Activated CD4-positive, alpha-beta memory T cell treated with anti-CD3 and anti-CD28 coated beads for 36 hours (primary cell): ENCODE data around the gene BACH2. TPM values are rescaled to one million over a fixed set of nuclear protein-coding genes. Genes with fewer than 3 reads are reported as not detected.

Experiments
- CTCF ChIA-PET: fragments of 350-600 bp; sonication (Branson Sonifier 250); formaldehyde crosslinking; loops from one replicate; lab custom pipeline; 2021; ENCODE audit warnings: antibody characterized with exemption, inconsistent platforms; lab: Charles Lee
- POLR2A ChIA-PET: fragments of 350-600 bp; sonication (Branson Sonifier 250); formaldehyde crosslinking; loops from one replicate; lab custom pipeline; 2021; ENCODE audit warnings: antibody characterized with exemption; lab: Charles Lee
- DNase-seq: peaks from one replicate; pipeline ENCODE4 v3.0.0-alpha.2; 2020
- H3K27ac Mint-ChIP-seq: one replicate; pipeline ENCODE4 v1.8.0; 2021; ENCODE audit warnings: mixed read lengths
- H3K27me3 Mint-ChIP-seq: one replicate; pipeline ENCODE4 v1.8.0; 2021; ENCODE audit warnings: mixed read lengths
- H3K36me3 Mint-ChIP-seq: one replicate; pipeline ENCODE4 v1.8.0; 2021; ENCODE audit warnings: mixed read lengths
- H3K4me1 Mint-ChIP-seq: one replicate; pipeline ENCODE4 v1.8.0; 2021; ENCODE audit warnings: low read depth, mixed read lengths
- H3K4me3 Mint-ChIP-seq: one replicate; pipeline ENCODE4 v1.8.0; 2021; ENCODE audit warnings: mild to moderate bottlenecking, mixed read lengths
- H3K9me3 Mint-ChIP-seq: one replicate; pipeline ENCODE4 v1.8.0; 2021; ENCODE audit warnings: mixed read lengths
- intact Hi-C: fragments of 100-400 bp; cut with micrococcal nuclease; formaldehyde crosslinking; loops from one replicate; pipeline ENCODE4 v1.15.1; 2023
- total RNA-seq, 2 experiments: library from RNA; stranded (reverse); gene quantifications; one replicate each; pipeline ENCODE4 v1.2.3, GENCODE V29; 2021

The BACH2 gene
- total RNA-seq, 2 experiments from 2014 or later: 49.2 to 55.4 TPM

GRCh38 chr6:90193359-90193758 is 103.3 kb downstream of the BACH2 start:
- DNase-seq: no peak
- Mint-ChIP-seq H3K4me3 (no peak overlapping the region), H3K4me1 (peaks cover 58% of the 10 kb centered on the region), H3K9me3 (peaks cover 13% of the 10 kb centered on the region), H3K36me3 (peaks cover 32% of the 10 kb centered on the region), H3K27ac (no peak overlapping the region), H3K27me3 (no peaks in the 10 kb centered on the region)
- intact Hi-C loops: loop anchor here (5.0 kb wide), 2 partner anchors 36 to 79 kb away; no protein-coding TSS in a partner anchor
- ChIA-PET POLR2A (no interaction called here), CTCF (interaction anchor here (0.6 kb wide), 1 partner anchor 248 kb away, joined by 3 read pairs; no protein-coding TSS in a partner anchor)

- POLR2A ChIA-PET: no interaction called here
- H3K4me3 Mint-ChIP-seq: no peak overlapping the region
- intact Hi-C loops: loop anchor here (1.0 to 5.0 kb wide), 3 partner anchors 9 to 79 kb away; no protein-coding TSS in a partner anchor
- peaks cover 27% of the 10 kb centered on the region for H3K36me3 Mint-ChIP-seq
- CTCF ChIA-PET: no interaction called here
- H3K27me3 Mint-ChIP-seq: no peaks in the 10 kb centered on the region
- DNase-seq: no peak
- peaks cover 61% of the 10 kb centered on the region for H3K4me1 Mint-ChIP-seq
- peaks cover 8% of the 10 kb centered on the region for H3K9me3 Mint-ChIP-seq
- H3K27ac Mint-ChIP-seq: no peak overlapping the region
These were observed 103.8 kb downstream of the BACH2 start for GRCh38 chr6:90192857-90193256.

DNA sequence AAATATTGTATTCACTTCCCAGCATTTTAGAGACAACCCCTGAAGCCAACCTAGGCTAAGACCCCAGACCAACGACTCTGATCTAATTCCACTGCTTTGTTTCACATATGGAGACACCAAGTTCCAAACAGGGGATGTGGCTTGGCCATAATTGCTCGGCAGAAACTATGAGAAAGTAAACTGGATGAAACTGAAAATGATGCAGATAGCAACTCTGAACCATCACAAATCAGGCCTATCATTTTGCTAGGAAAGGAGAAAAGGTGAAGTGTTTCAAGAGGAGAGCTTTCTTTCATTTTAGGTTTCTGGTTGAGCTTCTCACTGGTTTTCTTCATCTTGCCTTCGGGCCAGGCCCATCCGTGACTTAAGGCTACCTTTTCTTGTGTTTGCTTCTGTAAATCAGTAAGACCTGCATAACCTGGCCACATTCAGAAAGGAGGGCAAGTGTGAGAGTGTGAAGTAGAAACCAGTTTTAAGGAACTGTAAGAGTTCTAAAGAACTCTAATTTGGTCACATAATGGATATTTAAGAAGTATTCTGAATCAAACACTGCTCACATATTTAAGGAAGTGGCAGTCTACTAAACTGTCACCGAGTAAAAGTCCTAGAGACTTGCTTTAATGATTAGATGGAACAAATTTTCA is 105.8 kb downstream of the BACH2 start:
- intact Hi-C loops: loop anchor here (2.0 to 5.0 kb wide), 3 partner anchors 34 to 81 kb away; no protein-coding TSS in a partner anchor

GRCh38 chr6:90190131-90190530 is 106.5 kb downstream of the BACH2 start:
- intact Hi-C loops: loop anchor here (2.0 to 5.0 kb wide), 3 partner anchors 33 to 82 kb away; no protein-coding TSS in a partner anchor

More for the DNA sequence above, 105.8 kb downstream of the BACH2 start:
- ChIA-PET POLR2A (no interaction called here), CTCF (interaction anchor here (1.2 to 3.0 kb wide), 3 partner anchors 10 to 15 kb away, joined by 3 to 16 read pairs (median 4); no protein-coding TSS in a partner anchor)
- peak; percentile 34 for DNase-seq
- peaks cover 17% of the 10 kb centered on the region for H3K36me3 Mint-ChIP-seq
- no peaks in the 10 kb centered on the region for H3K27me3 Mint-ChIP-seq
- H3K9me3 Mint-ChIP-seq: no peaks in the 10 kb centered on the region
- no peak overlapping the region for H3K4me3 Mint-ChIP-seq
- peaks cover 79% of the 10 kb centered on the region for H3K4me1 Mint-ChIP-seq
- H3K27ac Mint-ChIP-seq: peak overlapping the region; percentile 24

DNA sequence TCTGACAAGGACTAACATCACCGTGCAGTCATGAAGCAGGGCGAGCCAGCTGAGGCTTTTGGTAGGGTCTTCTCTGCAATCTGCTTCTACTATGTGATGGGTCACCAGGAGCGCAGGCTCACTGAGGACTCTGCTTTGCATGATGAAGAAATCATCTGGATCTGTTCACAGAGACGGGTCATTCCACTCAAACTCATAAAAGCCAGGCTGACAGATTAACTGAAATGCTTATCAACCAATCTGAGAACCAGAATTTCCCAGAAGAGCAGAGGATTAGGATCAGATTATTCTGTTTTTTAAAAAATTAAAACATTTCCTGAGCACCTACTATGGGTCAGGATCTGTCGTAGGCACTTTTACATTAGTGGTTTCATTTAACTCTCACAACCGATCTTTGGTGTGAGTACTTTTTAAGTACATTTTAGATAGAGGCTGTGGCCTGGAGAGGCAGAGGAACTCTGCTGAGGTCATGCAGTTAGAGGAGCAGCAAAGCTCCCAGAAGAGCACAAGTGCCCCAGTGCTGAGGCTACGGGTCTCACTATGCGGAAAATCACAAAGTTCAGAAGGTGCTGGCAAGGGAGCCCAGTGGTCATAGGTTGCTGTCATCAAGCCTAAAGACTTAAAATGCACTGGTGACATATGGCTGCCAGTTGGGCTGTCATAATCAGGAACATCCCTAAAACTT is 109.1 kb downstream of the BACH2 start:
- DNase-seq: no peak
- intact Hi-C loops: loop anchor here (1.0 kb wide), 1 partner anchor 8 kb away; no protein-coding TSS in a partner anchor
- CTCF ChIA-PET: interaction anchor here (1.1 kb wide), 1 partner anchor 9 kb away, joined by 4 read pairs; no protein-coding TSS in a partner anchor
- POLR2A ChIA-PET: no interaction called here
- Mint-ChIP-seq H3K27me3 (no peaks in the 10 kb centered on the region), H3K27ac (peak overlapping the region; percentile 68), H3K4me1 (peaks cover 72% of the 10 kb centered on the region), H3K4me3 (peak overlapping the region; percentile 1), H3K9me3 (no peaks in the 10 kb centered on the region), H3K36me3 (peaks cover 8% of the 10 kb centered on the region)

More at GRCh38 chr6:90190131-90190530, 106.5 kb downstream of the BACH2 start:
- no peak for DNase-seq
- H3K9me3 Mint-ChIP-seq: no peaks in the 10 kb centered on the region
- no peak overlapping the region for H3K27ac Mint-ChIP-seq
- H3K36me3 Mint-ChIP-seq: peaks cover 17% of the 10 kb centered on the region
- ChIA-PET POLR2A (no interaction called here), CTCF (interaction anchor here (1.2 to 3.0 kb wide), 3 partner anchors 10 to 14 kb away, joined by 3 to 16 read pairs (median 4); no protein-coding TSS in a partner anchor)
- H3K27me3 Mint-ChIP-seq: no peaks in the 10 kb centered on the region
- no peak overlapping the region for H3K4me3 Mint-ChIP-seq
- H3K4me1 Mint-ChIP-seq: peaks cover 75% of the 10 kb centered on the region

DNA sequence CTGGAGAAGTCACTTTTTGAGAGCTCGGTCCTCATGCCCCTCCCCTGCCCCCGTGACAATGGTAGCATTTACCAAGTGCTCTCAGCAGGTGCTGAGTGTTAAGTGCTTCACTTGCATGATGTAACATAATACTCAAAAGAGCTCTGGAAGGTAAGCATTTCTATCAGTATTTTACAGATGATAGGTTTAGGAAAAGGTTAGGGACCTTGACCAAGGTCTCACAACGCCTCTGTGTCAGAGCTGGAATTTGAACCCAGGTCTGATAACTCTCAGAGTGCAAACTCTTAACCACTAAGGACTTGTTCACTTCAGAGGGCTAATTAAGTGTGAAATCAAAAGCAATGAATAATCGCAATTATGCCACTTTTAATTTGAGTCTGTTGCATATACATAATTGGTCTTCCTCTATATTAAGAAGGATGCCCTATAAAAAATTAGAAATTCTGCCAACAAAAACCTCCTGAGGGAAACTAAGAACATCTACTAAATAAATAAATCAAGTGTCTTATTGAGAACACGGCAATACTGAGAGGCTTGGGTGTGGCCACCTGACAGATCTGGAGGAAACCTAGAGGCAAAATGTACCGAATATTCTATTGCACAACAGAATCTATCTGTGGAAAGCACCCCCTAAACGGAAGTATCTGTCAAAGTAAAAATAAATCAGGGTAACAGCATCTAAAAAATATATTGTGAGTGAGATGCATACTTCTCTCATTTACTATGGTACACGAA is 109.8 kb downstream of the BACH2 start:
- H3K27ac Mint-ChIP-seq: no peak overlapping the region
- H3K4me1 Mint-ChIP-seq: peaks cover 69% of the 10 kb centered on the region
- H3K4me3 Mint-ChIP-seq: peak overlapping the region; percentile 1
- CTCF ChIA-PET: interaction anchor here (1.1 kb wide), 1 partner anchor 246 kb away, joined by 4 read pairs; no protein-coding TSS in a partner anchor
- H3K36me3 Mint-ChIP-seq: peaks cover 12% of the 10 kb centered on the region
- DNase-seq: no peak
- no peaks in the 10 kb centered on the region for H3K27me3 Mint-ChIP-seq
- intact Hi-C loops: loop anchor here (1.0 kb wide), 1 partner anchor 8 kb away; no protein-coding TSS in a partner anchor
- no peaks in the 10 kb centered on the region for H3K9me3 Mint-ChIP-seq
- POLR2A ChIA-PET: no interaction called here

DNA sequence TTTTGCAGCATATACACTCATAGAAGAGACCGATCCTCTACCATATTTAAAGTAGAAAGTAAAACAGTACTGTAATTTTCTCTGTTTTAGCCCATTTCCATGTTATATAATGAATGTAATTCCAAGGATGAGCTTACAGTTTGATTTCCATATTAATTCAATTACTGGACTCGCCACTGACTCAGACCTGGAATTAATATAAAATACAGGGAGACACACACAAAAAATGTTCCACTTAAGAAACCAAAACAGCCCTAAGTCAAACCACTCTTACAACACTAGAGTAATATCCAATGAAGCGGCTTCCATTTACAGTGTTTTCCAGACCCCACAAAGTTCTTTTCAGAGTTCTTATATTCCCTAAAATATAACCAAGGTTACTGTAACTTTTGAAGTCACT is 110.6 kb downstream of the BACH2 start:
- Mint-ChIP-seq H3K9me3 (no peaks in the 10 kb centered on the region), H3K27ac (no peak overlapping the region), H3K36me3 (peaks cover 14% of the 10 kb centered on the region), H3K4me3 (no peak overlapping the region), H3K4me1 (peaks cover 63% of the 10 kb centered on the region), H3K27me3 (no peaks in the 10 kb centered on the region)
- POLR2A ChIA-PET: no interaction called here
- CTCF ChIA-PET: interaction anchor here (1.1 kb wide), 1 partner anchor 246 kb away, joined by 4 read pairs; no protein-coding TSS in a partner anchor
- no peak for DNase-seq
- intact Hi-C loops: no loop called here

- Mint-ChIP-seq H3K27ac (no peak overlapping the region), H3K27me3 (no peaks in the 10 kb centered on the region), H3K4me1 (peaks cover 52% of the 10 kb centered on the region), H3K36me3 (peaks cover 15% of the 10 kb centered on the region), H3K9me3 (no peaks in the 10 kb centered on the region), H3K4me3 (no peak overlapping the region)
- intact Hi-C loops: no loop called here
- ChIA-PET CTCF (no interaction called here), POLR2A (no interaction called here)
- DNase-seq: no peak
These were observed 112.0 kb downstream of the BACH2 start for GRCh38 chr6:90184334-90185298.

GRCh38 chr6:90183587-90184333 is 112.9 kb downstream of the BACH2 start:
- POLR2A ChIA-PET: no interaction called here
- DNase-seq: no peak
- CTCF ChIA-PET: no interaction called here
- intact Hi-C loops: no loop called here
- peaks cover 13% of the 10 kb centered on the region for H3K36me3 Mint-ChIP-seq
- peaks cover 50% of the 10 kb centered on the region for H3K4me1 Mint-ChIP-seq
- H3K27me3 Mint-ChIP-seq: no peaks in the 10 kb centered on the region
- no peak overlapping the region for H3K4me3 Mint-ChIP-seq
- no peak overlapping the region for H3K27ac Mint-ChIP-seq
- H3K9me3 Mint-ChIP-seq: no peaks in the 10 kb centered on the region

GRCh38 chr6:90180526-90180925 is 116.1 kb downstream of the BACH2 start:
- H3K27ac Mint-ChIP-seq: no peak overlapping the region
- H3K36me3 Mint-ChIP-seq: peaks cover 13% of the 10 kb centered on the region
- ChIA-PET POLR2A (no interaction called here), CTCF (interaction anchor here (1.0 to 3.9 kb wide), 11 partner anchors 10 to 299 kb away, joined by 3 to 16 read pairs (median 3); no protein-coding TSS in a partner anchor)
- H3K4me1 Mint-ChIP-seq: peaks cover 57% of the 10 kb centered on the region
- intact Hi-C loops: no loop called here
- no peak for DNase-seq
- H3K27me3 Mint-ChIP-seq: peaks cover 3% of the 10 kb centered on the region
- no peak overlapping the region for H3K4me3 Mint-ChIP-seq
- no peaks in the 10 kb centered on the region for H3K9me3 Mint-ChIP-seq
